AG04450 (cell line): Measurements from ENCODE around the gene FXYD1. TPM values are rescaled to one million over a fixed set of nuclear protein-coding genes. Genes with fewer than 3 reads are reported as not detected.

Source experiments
- CTCF ChIA-PET: fragments of 300-600, 350-600 bp; formaldehyde crosslinking; extraction: SDS; loops from one replicate; lab custom pipeline; 2022; ENCODE audit warnings: antibody characterized with exemption, inconsistent platforms; lab: Charles Lee
- POLR2A ChIA-PET: fragments of 350-600 bp; formaldehyde crosslinking; extraction: SDS; loops from one replicate; lab custom pipeline; 2021; ENCODE audit warnings: antibody characterized with exemption, inconsistent platforms; lab: Yijun Ruan, JAX
- DNase-seq: peaks from one replicate; pipeline ENCODE4 v3.0.0-alpha.2; 2011; ENCODE audit warnings: low read depth, low spot score
- H3K27ac ChIP-seq: one replicate; pipeline ENCODE4 v1.5.1; 2012; ENCODE audit warnings: low read depth, low read length, control low read depth
- H3K27me3 ChIP-seq: one replicate; pipeline ENCODE4 v1.6.0; 2012; ENCODE audit warnings: low read length; ENCODE audit not compliant: control insufficient read depth, insufficient read depth
- H3K4me3 ChIP-seq: 2 replicates; pipeline ENCODE4 v1.5.1; 2011; ENCODE audit warnings: mild to moderate bottlenecking, low read depth, low read length, control low read depth
- H3K9me3 ChIP-seq: 2 replicates; pipeline ENCODE4 v1.5.1; 2012; ENCODE audit warnings: low read length; ENCODE audit not compliant: control insufficient read depth, insufficient read depth
- CTCF ChIP-seq: IDR thresholded peaks from 2 replicates; pipeline ENCODE4 v1.5.1; 2011; ENCODE audit warnings: low read depth, low read length, control low read depth, inconsistent platforms
- polyA plus RNA-seq: library from polyadenylated mRNA; depleted of rRNA; stranded (reverse); fragments of >200 nt; gene quantifications from 2 replicates; pipeline ENCODE4 v1.2.3, GENCODE V29; 2011

The FXYD1 gene
- polyA plus RNA-seq, 1 experiment = 1.3 TPM

GRCh38 chr19:35169221-35169995 is 30.8 kb downstream of the FXYD1 start:
- CTCF ChIA-PET = interaction anchor here (1.5 kb wide), 1 partner anchor 28 kb away, joined by 5 read pairs; no protein-coding TSS in a partner anchor
- POLR2A ChIA-PET = no interaction called here
- H3K9me3 ChIP-seq = peaks cover 14% of the 10 kb centered on the region
- H3K4me3 ChIP-seq = no peak overlapping the region
- no peak overlapping the region for H3K27ac ChIP-seq
- DNase-seq = no peak
- no peaks in the 10 kb centered on the region for H3K27me3 ChIP-seq
- TF ChIP-seq CTCF = no peak

- Histone ChIP-seq H3K4me3 (no peak overlapping the region), H3K27ac (no peak overlapping the region), H3K9me3 (peaks cover 13% of the 10 kb centered on the region), H3K27me3 (no peaks in the 10 kb centered on the region)
- ChIA-PET CTCF (interaction anchor here (1.5 kb wide), 1 partner anchor 29 kb away, joined by 5 read pairs; no protein-coding TSS in a partner anchor), POLR2A (no interaction called here)
- DNase-seq = no peak
- TF ChIP-seq CTCF = no peak
Observed at GRCh38 chr19:35170359-35171061, 31.9 kb downstream of the FXYD1 start.

GRCh38 chr19:35171730-35172129 is 33.1 kb downstream of the FXYD1 start:
- TF ChIP-seq CTCF = no peak
- CTCF ChIA-PET = no interaction called here
- peaks cover 1% of the 10 kb centered on the region for H3K9me3 ChIP-seq
- no peak overlapping the region for H3K4me3 ChIP-seq
- DNase-seq = no peak
- no peak overlapping the region for H3K27ac ChIP-seq
- no peaks in the 10 kb centered on the region for H3K27me3 ChIP-seq
- POLR2A ChIA-PET = no interaction called here

- Histone ChIP-seq H3K9me3 (no peaks in the 10 kb centered on the region; the same call in none of the 2 replicates), H3K27ac (no peak overlapping the region), H3K4me3 (no peak overlapping the region), H3K27me3 (no peaks in the 10 kb centered on the region)
- ChIA-PET POLR2A (no interaction called here), CTCF (no interaction called here)
- TF ChIP-seq CTCF = no peak
- DNase-seq = no peak
Observed at GRCh38 chr19:35174226-35174625, 35.6 kb downstream of the FXYD1 start.

- no peak for TF ChIP-seq CTCF
- Histone ChIP-seq H3K27me3 (peaks cover 3% of the 10 kb centered on the region), H3K9me3 (no peaks in the 10 kb centered on the region; the same call in 1 of the 2 replicates), H3K4me3 (no peak overlapping the region), H3K27ac (no peak overlapping the region)
- CTCF ChIA-PET = no interaction called here
- DNase-seq = no peak
- POLR2A ChIA-PET = no interaction called here
Observed at GRCh38 chr19:35176181-35176570, 37.6 kb downstream of the FXYD1 start.
